SK-N-SH treated with all-trans-retinoic acid at 6 μM for 48 hours (cell line): ENCODE results near the gene PRSS48.
"Not testable (repeated sequence)": the region's sequence is repeated elsewhere in the genome, so short reads cannot be mapped to it uniquely, and the experiment has no call there.

Experiments
- ATAC-seq: fragments of 200-7000 bp; cut with Tn5 transposase; 3 replicates; pipeline ENCODE4 v1.9.1; 2020; ENCODE audit warnings: mild to moderate bottlenecking, moderate library complexity
- ARNTL ChIP-seq: fragments of 450-650 bp; formaldehyde crosslinking; IDR thresholded peaks from 2 replicates; pipeline ENCODE4 v1.5.0; 2020; ENCODE audit warnings: low read depth, mild to moderate bottlenecking, moderate library complexity, borderline replicate concordance
- BACH2 ChIP-seq: fragments of 250-450 bp; sonication (Bioruptor Pico); IDR thresholded peaks from 2 replicates; pipeline ENCODE4 v1.9.0; 2021; ENCODE audit warnings: mild to moderate bottlenecking, borderline replicate concordance
- CREB5 ChIP-seq: fragments of 250-450 bp; sonication (Bioruptor Pico); IDR thresholded peaks from 2 replicates; pipeline ENCODE4 v1.5.1; 2020; ENCODE audit warnings: low read depth, mild to moderate bottlenecking, moderate library complexity
- CSDC2 ChIP-seq: fragments of 250-450 bp; sonication (Bioruptor Pico); IDR thresholded peaks from 2 replicates; pipeline ENCODE4 v1.5.0; 2020; ENCODE audit warnings: mild to moderate bottlenecking, moderate library complexity
- CSRNP3 ChIP-seq: fragments of 250-450 bp; sonication (Bioruptor Pico); IDR thresholded peaks from 2 replicates; pipeline ENCODE4 v1.5.1; 2021; ENCODE audit warnings: mild to moderate bottlenecking, moderate library complexity
- GLIS3 ChIP-seq: fragments of 250-450 bp; sonication (Bioruptor Pico); IDR thresholded peaks from 2 replicates; pipeline ENCODE4 v1.5.0; 2020; ENCODE audit warnings: mild to moderate bottlenecking, moderate library complexity
- ISL1 ChIP-seq: fragments of 250-450 bp; sonication (Bioruptor Pico); IDR thresholded peaks from 2 replicates; pipeline ENCODE4 v2.1.2; 2022; ENCODE audit warnings: mild to moderate bottlenecking, moderate library complexity
- OSR1 ChIP-seq: fragments of 250-450 bp; sonication (Bioruptor Pico); IDR thresholded peaks from 2 replicates; pipeline ENCODE4 v1.8.0; 2022; ENCODE audit warnings: moderate library complexity, mild to moderate bottlenecking, inconsistent platforms
- POU6F1 ChIP-seq: fragments of 250-450 bp; sonication (Bioruptor Pico); IDR thresholded peaks from 2 replicates; pipeline ENCODE4 v1.8.0; 2021; ENCODE audit warnings: low read depth, mild to moderate bottlenecking, moderate library complexity, borderline replicate concordance
- PPARA ChIP-seq: fragments of 250-450 bp; sonication (Bioruptor Pico); IDR thresholded peaks from 2 replicates; pipeline ENCODE4 v1.5.0; 2020; ENCODE audit warnings: mild to moderate bottlenecking, borderline replicate concordance
- SNAI2 ChIP-seq: fragments of 250-450 bp; sonication (Bioruptor Pico); IDR thresholded peaks from 2 replicates; pipeline ENCODE4 v1.5.0; 2020; ENCODE audit warnings: mild to moderate bottlenecking, moderate library complexity
- TCF4 ChIP-seq: fragments of 250-450 bp; sonication (Bioruptor Pico); IDR thresholded peaks from 2 replicates; pipeline ENCODE4 v1.8.0; 2021; ENCODE audit warnings: mild to moderate bottlenecking, moderate library complexity, borderline replicate concordance
- TOX ChIP-seq: fragments of 250-450 bp; sonication (Bioruptor Pico); IDR thresholded peaks from 2 replicates; pipeline ENCODE4 v1.8.0; 2021; ENCODE audit warnings: mild to moderate bottlenecking, moderate library complexity, borderline replicate concordance
- TSHZ2 ChIP-seq: fragments of 250-450 bp; sonication (Bioruptor Pico); IDR thresholded peaks from 2 replicates; pipeline ENCODE4 v1.5.0; 2020; ENCODE audit warnings: mild to moderate bottlenecking, moderate library complexity
- ZC3H10 ChIP-seq: fragments of 250-450 bp; sonication (Bioruptor Pico); IDR thresholded peaks from 2 replicates; pipeline ENCODE4 v1.5.1; 2021; ENCODE audit warnings: mild to moderate bottlenecking, moderate library complexity
- ZFP3 ChIP-seq: fragments of 250-450 bp; sonication (Bioruptor Pico); IDR thresholded peaks from 2 replicates; pipeline ENCODE4 v1.5.0; 2020; ENCODE audit warnings: mild to moderate bottlenecking, moderate library complexity
- ZFP30 ChIP-seq: fragments of 450-650 bp; formaldehyde crosslinking; IDR thresholded peaks from 2 replicates; pipeline ENCODE4 v1.5.0; 2022; ENCODE audit warnings: mild to moderate bottlenecking, moderate library complexity
- ZNF565 ChIP-seq: fragments of 450-650 bp; formaldehyde crosslinking; conservative IDR thresholded peaks from 2 replicates; pipeline ENCODE4 v1.5.0; 2020; ENCODE audit warnings: low read depth, mild to moderate bottlenecking, moderate library complexity
- ZNF70 ChIP-seq: fragments of 450-650 bp; formaldehyde crosslinking; IDR thresholded peaks from 2 replicates; pipeline ENCODE4 v1.5.0; 2020; ENCODE audit warnings: mild to moderate bottlenecking, moderate library complexity
- ZNF8 ChIP-seq: fragments of 450-650 bp; formaldehyde crosslinking; IDR thresholded peaks from 2 replicates; pipeline ENCODE4 v1.5.0; 2020; ENCODE audit warnings: mild to moderate bottlenecking, moderate library complexity

PRSS48 gene

GRCh38 chr4:151248519-151248918 lies 28.4 kb upstream of the PRSS48 start:
- no peak for TF ChIP-seq SNAI2 (CRISPR knock-in tag)
- TF ChIP-seq CREB5 (CRISPR knock-in tag), result no peak
- no peak for TF ChIP-seq ZFP3
- no peak for TF ChIP-seq OSR1 (CRISPR knock-in tag)
- TF ChIP-seq CSDC2 (CRISPR knock-in tag), result no peak
- TF ChIP-seq GLIS3 (CRISPR knock-in tag), result no peak
- no peak for TF ChIP-seq BACH2 (CRISPR knock-in tag)
- TF ChIP-seq ISL1 (CRISPR knock-in tag), result no peak
- TF ChIP-seq ZNF70 (CRISPR knock-in tag), result no peak
- TF ChIP-seq ZNF8, result no peak
- no peak for ATAC-seq

- no peak for TF ChIP-seq GLIS3 (CRISPR knock-in tag)
- TF ChIP-seq OSR1 (CRISPR knock-in tag), result no peak
- no peak for TF ChIP-seq ZNF8
- TF ChIP-seq TOX (CRISPR knock-in tag), result no peak
- no peak for TF ChIP-seq ZNF565 (CRISPR knock-in tag)
- TF ChIP-seq ISL1 (CRISPR knock-in tag), result no peak
- TF ChIP-seq TSHZ2 (CRISPR knock-in tag), result no peak
- TF ChIP-seq POU6F1, result no peak
- TF ChIP-seq CSRNP3, result no peak
- TF ChIP-seq ZC3H10 (CRISPR knock-in tag), result no peak
- no peak for TF ChIP-seq PPARA (CRISPR knock-in tag)
- TF ChIP-seq ARNTL (CRISPR knock-in tag), result no peak
- ATAC-seq, result no peak
Observed at GRCh38 chr4:151250706-151251105, 26.3 kb upstream of the PRSS48 start.

GRCh38 chr4:151251603-151252304 lies 25.2 kb upstream of the PRSS48 start:
- no peak for TF ChIP-seq TSHZ2 (CRISPR knock-in tag)
- no peak for TF ChIP-seq ZNF8
- TF ChIP-seq POU6F1, result no peak
- TF ChIP-seq ZFP30 (CRISPR knock-in tag), result no peak
- TF ChIP-seq TCF4 (CRISPR knock-in tag), result no peak
- no peak for TF ChIP-seq CREB5 (CRISPR knock-in tag)
- TF ChIP-seq ZNF565 (CRISPR knock-in tag), result no peak
- no peak for ATAC-seq

- not testable (repeated sequence) for ATAC-seq
Observed at GRCh38 chr4:151255226-151255625, 21.7 kb upstream of the PRSS48 start.

- not testable (repeated sequence) for ATAC-seq
Observed at GRCh38 chr4:151255680-151256079, 21.3 kb upstream of the PRSS48 start.
